ENCODE measurements around the gene YBX1. TPM values are rescaled to one million over a fixed set of nuclear protein-coding genes. Genes with fewer than 3 reads are reported as not detected.

YBX1 gene
- total RNA-seq, 1 donor from 2014 or later: 582 TPM

- Mint-ChIP-seq H3K9me3 (ENCODE audit: low read depth) (no peaks in the 10 kb centered on the region), H3K4me1 (ENCODE audit: low read depth) (peaks cover 17% of the 10 kb centered on the region), H3K27me3 (ENCODE audit: low read depth) (no peaks in the 10 kb centered on the region), H3K36me3 (ENCODE audit: low read depth) (peaks cover 7% of the 10 kb centered on the region), H3K27ac (ENCODE audit: unreplicated experiment) (peak within 1 kb of the TSS; percentile 99), H3K4me3 (ENCODE audit: unreplicated experiment) (peak within 1 kb of the TSS; percentile 91)
- peak; percentile 97 for DNase-seq (ENCODE audit: low spot score)
- peak; percentile 48 for TF ChIP-seq CTCF (IDR thresholded peaks at IDR 0.05)
Measured at GRCh38 chr1:42657981-42658876, 24.0 kb upstream of the YBX1 start, which contains the start of gene PPIH. Gene PPIH (plus strand): TSS chr1:42658423. CDS start chr1:42658447, 24 bp downstream.

GRCh38 chr1:42658877-42659337, 23.3 kb upstream of the YBX1 start:
- Mint-ChIP-seq H3K27me3 (ENCODE audit: low read depth) (no peaks in the 10 kb centered on the region), H3K4me3 (ENCODE audit: unreplicated experiment) (peak overlapping the region; percentile 91), H3K9me3 (ENCODE audit: low read depth) (no peaks in the 10 kb centered on the region), H3K27ac (ENCODE audit: unreplicated experiment) (peak overlapping the region; percentile 99), H3K4me1 (ENCODE audit: low read depth) (peaks cover 17% of the 10 kb centered on the region), H3K36me3 (ENCODE audit: low read depth) (peaks cover 7% of the 10 kb centered on the region)
- DNase-seq (ENCODE audit: low spot score): no peak
- no peak for TF ChIP-seq CTCF (IDR thresholded peaks at IDR 0.05)

GRCh38 chr1:42660907-42661500, 21.2 kb upstream of the YBX1 start:
- H3K9me3 Mint-ChIP-seq (ENCODE audit: low read depth): no peaks in the 10 kb centered on the region
- peaks cover 17% of the 10 kb centered on the region for H3K4me1 Mint-ChIP-seq (ENCODE audit: low read depth)
- H3K36me3 Mint-ChIP-seq (ENCODE audit: low read depth): peaks cover 11% of the 10 kb centered on the region
- H3K4me3 Mint-ChIP-seq (ENCODE audit: unreplicated experiment): no peak overlapping the region
- TF ChIP-seq CTCF (IDR thresholded peaks at IDR 0.05): no peak
- H3K27me3 Mint-ChIP-seq (ENCODE audit: low read depth): no peaks in the 10 kb centered on the region
- DNase-seq (ENCODE audit: low spot score): no peak
- H3K27ac Mint-ChIP-seq (ENCODE audit: unreplicated experiment): no peak overlapping the region

GRCh38 chr1:42669936-42670335, 12.3 kb upstream of the YBX1 start:
- H3K4me3 Mint-ChIP-seq (ENCODE audit: unreplicated experiment): no peak overlapping the region
- DNase-seq (ENCODE audit: low spot score): no peak
- no peaks in the 10 kb centered on the region for H3K27me3 Mint-ChIP-seq (ENCODE audit: low read depth)
- H3K36me3 Mint-ChIP-seq (ENCODE audit: low read depth): peaks cover 26% of the 10 kb centered on the region
- H3K4me1 Mint-ChIP-seq (ENCODE audit: low read depth): no peaks in the 10 kb centered on the region
- H3K9me3 Mint-ChIP-seq (ENCODE audit: low read depth): no peaks in the 10 kb centered on the region
- TF ChIP-seq CTCF (IDR thresholded peaks at IDR 0.05): no peak
- H3K27ac Mint-ChIP-seq (ENCODE audit: unreplicated experiment): no peak overlapping the region

GRCh38 chr1:42670425-42670824, 11.8 kb upstream of the YBX1 start:
- Mint-ChIP-seq H3K36me3 (ENCODE audit: low read depth) (peaks cover 27% of the 10 kb centered on the region), H3K27me3 (ENCODE audit: low read depth) (no peaks in the 10 kb centered on the region), H3K4me3 (ENCODE audit: unreplicated experiment) (no peak overlapping the region), H3K9me3 (ENCODE audit: low read depth) (no peaks in the 10 kb centered on the region), H3K4me1 (ENCODE audit: low read depth) (no peaks in the 10 kb centered on the region), H3K27ac (ENCODE audit: unreplicated experiment) (no peak overlapping the region)
- no peak for DNase-seq (ENCODE audit: low spot score)
- no peak for TF ChIP-seq CTCF (IDR thresholded peaks at IDR 0.05)
